ENCODE data around the gene PLEKHA5.

GRCh38 chr12:19194963-19195362 lies 65.4 kb downstream of the PLEKHA5 start:
- no peak for TF ChIP-seq CTCF (IDR thresholded peaks at IDR 0.05; ENCODE audit: low read depth, low read length, poor library complexity, severe bottlenecking)
- TF ChIP-seq EZH2phosphoT487 (IDR thresholded peaks at IDR 0.05; ENCODE audit: borderline replicate concordance, low read length): no peak
